K562 (cell line): Measurements from ENCODE around the gene GMPR. TPM values are rescaled to one million over a fixed set of nuclear protein-coding genes. Genes with fewer than 3 reads are reported as not detected.

Experiments used
- ARNT ChIP-seq, 2 experiments: fragments of 450-650 bp; IDR thresholded peaks; 2 replicates each; pipeline ENCODE4 v1.6.1; 2016; ENCODE audit warnings: mild to moderate bottlenecking in 1 of 2
- BACH1 ChIP-seq: fragments of 200-800 bp; sonication (Bioruptor generic); IDR thresholded peaks from 2 replicates; pipeline ENCODE4 v1.6.1; 2016; ENCODE audit warnings: missing genetic modification characterization, missing compliant biosample characterization
- BRD9 ChIP-seq: fragments of 450-650 bp; IDR thresholded peaks from 2 replicates; pipeline ENCODE4 v1.6.1; 2018; ENCODE audit warnings: low read depth; ENCODE audit not compliant: partially characterized antibody
- ESRRA ChIP-seq: fragments of 450-650 bp; IDR thresholded peaks from 2 replicates; pipeline ENCODE4 v1.6.1; 2014; ENCODE audit warnings: low read depth, mild to moderate bottlenecking, moderate library complexity, borderline replicate concordance
- ESRRB ChIP-seq: fragments of 250-450 bp; sonication (Bioruptor Pico); IDR thresholded peaks from 2 replicates; pipeline ENCODE4 v1.5.0; 2020; ENCODE audit warnings: mild to moderate bottlenecking, moderate library complexity, borderline replicate concordance
- EZH2 ChIP-seq: IDR thresholded peaks from 2 replicates; pipeline ENCODE4 v1.6.1; 2012; ENCODE audit warnings: low read depth, mild to moderate bottlenecking, inconsistent platforms, low read length, borderline replicate concordance
- HNRNPH1 ChIP-seq: fragments of 200-400 bp; formaldehyde crosslinking; optimal IDR thresholded peaks from 2 replicates; pipeline ENCODE3; 2017; ENCODE audit warnings: low read depth, mild to moderate bottlenecking, low read length, moderate library complexity
- HNRNPUL1 ChIP-seq: fragments of 200-400 bp; formaldehyde crosslinking; IDR thresholded peaks from 2 replicates; pipeline ENCODE4 v1.6.1; 2017; ENCODE audit warnings: low read length
- KAT7 ChIP-seq: sonication (generic); formaldehyde crosslinking; IDR thresholded peaks from 2 replicates; pipeline ENCODE4 v1.8.0; 2022; ENCODE audit warnings: missing genetic modification reagents, mild to moderate bottlenecking, borderline replicate concordance
- SRSF1 ChIP-seq: fragments of 200-400 bp; formaldehyde crosslinking; IDR thresholded peaks from 2 replicates; pipeline ENCODE4 v1.6.1; 2017; ENCODE audit warnings: mild to moderate bottlenecking, low read depth, low read length, moderate library complexity
- SRSF9 ChIP-seq: fragments of 200-400 bp; formaldehyde crosslinking; IDR thresholded peaks from 2 replicates; pipeline ENCODE4 v1.6.1; 2017; ENCODE audit warnings: low read depth, low read length, borderline replicate concordance
- ZNF165 ChIP-seq: fragments of 250-450 bp; sonication (Bioruptor Pico); IDR thresholded peaks from 2 replicates; pipeline ENCODE4 v1.4.0; 2020; ENCODE audit warnings: borderline replicate concordance
- ZNF347 ChIP-seq: fragments of 450-650 bp; formaldehyde crosslinking; IDR thresholded peaks from 2 replicates; pipeline ENCODE4 v1.4.0; 2020; ENCODE audit warnings: low read depth, mild to moderate bottlenecking, moderate library complexity
- ZNF75A ChIP-seq: fragments of 450-650 bp; formaldehyde crosslinking; IDR thresholded peaks from 2 replicates; pipeline ENCODE4 v1.4.0; 2020; ENCODE audit warnings: mild to moderate bottlenecking
- ZNF76 ChIP-seq: fragments of 250-450 bp; sonication (Bioruptor Pico); IDR thresholded peaks from 2 replicates; pipeline ENCODE4 v1.4.0; 2020; ENCODE audit warnings: mild to moderate bottlenecking, moderate library complexity, borderline replicate concordance
- polyA plus RNA-seq, 8 experiments: library from polyadenylated mRNA; depleted of rRNA in 4 of 8; stranded (reverse) in 5 of 8; unstranded in 3 of 8; fragments of >200 nt; fragmentation: Nextera tagmentation in 2 of 8; fragmentation: Illumina TruSeq in 1 of 8; extraction: Ambion mirVana in 2 of 8; extraction: Trizol in 1 of 8; gene quantifications; 2 replicates each; pipeline versions ENCODE4 v1.2.1 to v1.2.3, GENCODE V29; 2011 to 2014; ENCODE audit warnings: inconsistent platforms in 1 of 8, missing spikeins in 1 of 8
- total RNA-seq, 7 experiments: library from RNA; depleted of rRNA in 6 of 7; stranded (reverse); fragments of >200 nt in 6 of 7; fragmentation: Illumina TruSeq in 2 of 7; extraction: Trizol in 2 of 7; gene quantifications; 2 replicates each; pipeline versions ENCODE4 v1.2.1 to v1.2.3, GENCODE V29; 2011 to 2021; ENCODE audit warnings: low replicate concordance in 1 of 7
- TF ChIP-seq, protein P1 (sequence below): fragments of 450-650 bp; IDR thresholded peaks from 2 replicates; pipeline ENCODE4 v1.6.1; 2017; ENCODE audit warnings: mild to moderate bottlenecking, moderate library complexity
- TF ChIP-seq, protein P2 (sequence below): fragments of 250-450 bp; sonication (Bioruptor Pico); IDR thresholded peaks from 2 replicates; pipeline ENCODE4 v1.4.0; 2020
- TF ChIP-seq, protein P3 (sequence below): fragments of 250-450 bp; sonication (Bioruptor Pico); IDR thresholded peaks from 2 replicates; pipeline ENCODE4 v1.4.0; 2020

The GMPR gene
- total and polyA plus RNA-seq, 9 of the 15 experiments (the other 6 are each of a cell fraction or from before 2014, with no cell fraction given), result 34.6 to 83.7 (median 49.8) TPM

DNA sequence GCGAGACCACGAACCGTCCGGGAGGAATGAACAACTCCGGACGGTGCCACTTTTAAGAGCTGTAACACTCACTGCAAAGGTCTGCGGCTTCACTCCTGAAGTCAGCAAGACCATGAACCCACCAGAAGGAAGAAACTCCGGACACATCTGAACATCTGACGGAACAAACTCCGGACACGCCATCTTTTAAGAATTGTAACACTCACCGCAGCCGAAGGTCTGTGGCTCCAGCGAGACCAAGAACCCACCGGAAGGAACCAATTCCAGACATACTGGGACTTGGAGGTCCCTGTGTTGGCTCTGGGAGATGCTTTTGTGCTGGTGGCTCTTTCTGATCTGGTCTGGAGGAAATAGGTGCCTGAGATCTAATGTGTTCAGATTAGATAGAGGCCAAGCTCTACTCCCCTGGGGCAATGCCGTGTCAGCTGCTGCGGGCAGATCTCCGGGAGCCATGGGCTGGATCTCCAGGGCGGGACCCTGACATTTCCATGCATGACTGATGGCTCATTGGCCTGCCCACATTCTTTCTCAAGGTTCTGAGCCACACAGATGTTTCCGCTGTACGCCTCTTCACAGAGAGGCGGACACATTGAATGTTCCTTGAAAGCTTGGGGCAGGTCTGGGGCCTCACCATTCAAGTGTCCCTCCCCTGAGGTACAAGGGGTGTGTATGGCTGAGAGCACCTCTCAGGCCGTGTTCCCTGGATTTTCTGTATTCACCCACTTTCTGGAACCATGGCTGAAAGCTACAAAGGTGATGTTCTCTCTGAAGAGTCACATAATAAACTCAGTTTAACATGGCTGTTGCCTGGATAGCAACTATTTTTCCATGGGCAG is 29.3 kb downstream of the GMPR start (continued):
- TF ChIP-seq, protein P1, sequence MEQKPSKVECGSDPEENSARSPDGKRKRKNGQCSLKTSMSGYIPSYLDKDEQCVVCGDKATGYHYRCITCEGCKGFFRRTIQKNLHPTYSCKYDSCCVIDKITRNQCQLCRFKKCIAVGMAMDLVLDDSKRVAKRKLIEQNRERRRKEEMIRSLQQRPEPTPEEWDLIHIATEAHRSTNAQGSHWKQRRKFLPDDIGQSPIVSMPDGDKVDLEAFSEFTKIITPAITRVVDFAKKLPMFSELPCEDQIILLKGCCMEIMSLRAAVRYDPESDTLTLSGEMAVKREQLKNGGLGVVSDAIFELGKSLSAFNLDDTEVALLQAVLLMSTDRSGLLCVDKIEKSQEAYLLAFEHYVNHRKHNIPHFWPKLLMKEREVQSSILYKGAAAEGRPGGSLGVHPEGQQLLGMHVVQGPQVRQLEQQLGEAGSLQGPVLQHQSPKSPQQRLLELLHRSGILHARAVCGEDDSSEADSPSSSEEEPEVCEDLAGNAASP, result no peak
- peak; percentile 77; the same call in 1 of the 2 replicates for TF ChIP-seq ESRRA
- TF ChIP-seq, protein P2, sequence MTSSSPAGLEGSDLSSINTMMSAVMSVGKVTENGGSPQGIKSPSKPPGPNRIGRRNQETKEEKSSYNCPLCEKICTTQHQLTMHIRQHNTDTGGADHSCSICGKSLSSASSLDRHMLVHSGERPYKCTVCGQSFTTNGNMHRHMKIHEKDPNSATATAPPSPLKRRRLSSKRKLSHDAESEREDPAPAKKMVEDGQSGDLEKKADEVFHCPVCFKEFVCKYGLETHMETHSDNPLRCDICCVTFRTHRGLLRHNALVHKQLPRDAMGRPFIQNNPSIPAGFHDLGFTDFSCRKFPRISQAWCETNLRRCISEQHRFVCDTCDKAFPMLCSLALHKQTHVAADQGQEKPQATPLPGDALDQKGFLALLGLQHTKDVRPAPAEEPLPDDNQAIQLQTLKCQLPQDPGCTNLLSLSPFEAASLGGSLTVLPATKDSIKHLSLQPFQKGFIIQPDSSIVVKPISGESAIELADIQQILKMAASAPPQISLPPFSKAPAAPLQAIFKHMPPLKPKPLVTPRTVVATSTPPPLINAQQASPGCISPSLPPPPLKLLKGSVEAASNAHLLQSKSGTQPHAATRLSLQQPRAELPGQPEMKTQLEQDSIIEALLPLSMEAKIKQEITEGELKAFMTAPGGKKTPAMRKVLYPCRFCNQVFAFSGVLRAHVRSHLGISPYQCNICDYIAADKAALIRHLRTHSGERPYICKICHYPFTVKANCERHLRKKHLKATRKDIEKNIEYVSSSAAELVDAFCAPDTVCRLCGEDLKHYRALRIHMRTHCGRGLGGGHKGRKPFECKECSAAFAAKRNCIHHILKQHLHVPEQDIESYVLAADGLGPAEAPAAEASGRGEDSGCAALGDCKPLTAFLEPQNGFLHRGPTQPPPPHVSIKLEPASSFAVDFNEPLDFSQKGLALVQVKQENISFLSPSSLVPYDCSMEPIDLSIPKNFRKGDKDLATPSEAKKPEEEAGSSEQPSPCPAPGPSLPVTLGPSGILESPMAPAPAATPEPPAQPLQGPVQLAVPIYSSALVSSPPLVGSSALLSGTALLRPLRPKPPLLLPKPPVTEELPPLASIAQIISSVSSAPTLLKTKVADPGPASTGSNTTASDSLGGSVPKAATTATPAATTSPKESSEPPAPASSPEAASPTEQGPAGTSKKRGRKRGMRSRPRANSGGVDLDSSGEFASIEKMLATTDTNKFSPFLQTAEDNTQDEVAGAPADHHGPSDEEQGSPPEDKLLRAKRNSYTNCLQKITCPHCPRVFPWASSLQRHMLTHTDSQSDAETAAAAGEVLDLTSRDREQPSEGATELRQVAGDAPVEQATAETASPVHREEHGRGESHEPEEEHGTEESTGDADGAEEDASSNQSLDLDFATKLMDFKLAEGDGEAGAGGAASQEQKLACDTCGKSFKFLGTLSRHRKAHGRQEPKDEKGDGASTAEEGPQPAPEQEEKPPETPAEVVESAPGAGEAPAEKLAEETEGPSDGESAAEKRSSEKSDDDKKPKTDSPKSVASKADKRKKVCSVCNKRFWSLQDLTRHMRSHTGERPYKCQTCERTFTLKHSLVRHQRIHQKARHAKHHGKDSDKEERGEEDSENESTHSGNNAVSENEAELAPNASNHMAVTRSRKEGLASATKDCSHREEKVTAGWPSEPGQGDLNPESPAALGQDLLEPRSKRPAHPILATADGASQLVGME, result peak; percentile 90
- no peak for TF ChIP-seq EZH2
- TF ChIP-seq, protein P3, sequence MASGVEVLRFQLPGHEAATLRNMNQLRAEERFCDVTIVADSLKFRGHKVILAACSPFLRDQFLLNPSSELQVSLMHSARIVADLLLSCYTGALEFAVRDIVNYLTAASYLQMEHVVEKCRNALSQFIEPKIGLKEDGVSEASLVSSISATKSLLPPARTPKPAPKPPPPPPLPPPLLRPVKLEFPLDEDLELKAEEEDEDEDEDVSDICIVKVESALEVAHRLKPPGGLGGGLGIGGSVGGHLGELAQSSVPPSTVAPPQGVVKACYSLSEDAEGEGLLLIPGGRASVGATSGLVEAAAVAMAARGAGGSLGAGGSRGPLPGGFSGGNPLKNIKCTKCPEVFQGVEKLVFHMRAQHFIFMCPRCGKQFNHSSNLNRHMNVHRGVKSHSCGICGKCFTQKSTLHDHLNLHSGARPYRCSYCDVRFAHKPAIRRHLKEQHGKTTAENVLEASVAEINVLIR, result no peak
- TF ChIP-seq ZNF165 (CRISPR knock-in tag), result peak; percentile 80
- TF ChIP-seq BACH1 (tag), result no peak; the same call in 1 of the 2 replicates
- 0 out of 2 replicates have a peak, but pooled peaks have one; percentile 41 for TF ChIP-seq ZNF76 (CRISPR knock-in tag)
- TF ChIP-seq KAT7 (CRISPR knock-in tag), result no peak
- peak; percentile 46; the same call in 1 of the 2 replicates for TF ChIP-seq ZNF75A (CRISPR knock-in tag)
- no peak for TF ChIP-seq SRSF9
- no peak for TF ChIP-seq HNRNPUL1
- TF ChIP-seq ZNF347 (CRISPR knock-in tag), result no peak
- no peak for TF ChIP-seq BRD9
- TF ChIP-seq ESRRB (CRISPR knock-in tag), result peak; percentile 42; the same call in 1 of the 2 replicates
- TF ChIP-seq HNRNPH1, result no peak
- TF ChIP-seq SRSF1, result no peak
- peak; percentile 69 to 91 for TF ChIP-seq ARNT (IDR thresholded peaks at IDR 0.05)
